RPMI8226 (cell line): Measurements from ENCODE around the gene SOST.
A peak's percentile ranks its signal among the peaks of the same experiment; 100 is the strongest.

Experiments used
- DNase-seq: peaks from one replicate; pipeline ENCODE4 v3.0.0-alpha.2; 2015

SOST gene

GRCh38 chr17:43774304-43775250, 16.0 kb upstream of the SOST start:
- DNase-seq: no peak

GRCh38 chr17:43772877-43773648, 14.5 kb upstream of the SOST start:
- no peak for DNase-seq

GRCh38 chr17:43771463-43771862, 12.9 kb upstream of the SOST start:
- DNase-seq: no peak

- no peak for DNase-seq
Measured at GRCh38 chr17:43770957-43771356, 12.4 kb upstream of the SOST start.

GRCh38 chr17:43769859-43770258, 11.3 kb upstream of the SOST start:
- DNase-seq: no peak

- DNase-seq: no peak
Measured at GRCh38 chr17:43769426-43769825, 10.8 kb upstream of the SOST start.

- no peak for DNase-seq
Measured at GRCh38 chr17:43768943-43769342, 10.4 kb upstream of the SOST start.

- DNase-seq: peak; percentile 89
Measured at GRCh38 chr17:43768382-43768781, 9.8 kb upstream of the SOST start.

- DNase-seq: no peak
Measured at GRCh38 chr17:43767713-43768059, 9.1 kb upstream of the SOST start.

GRCh38 chr17:43767053-43767712, 8.6 kb upstream of the SOST start:
- DNase-seq: no peak

GRCh38 chr17:43766413-43767052, 7.9 kb upstream of the SOST start:
- peak; percentile 55 for DNase-seq

- peak; percentile 90 for DNase-seq
Measured at GRCh38 chr17:43760254-43760852, 1.8 kb upstream of the SOST start.

- DNase-seq: peak; percentile 16
Measured at GRCh38 chr17:43759836-43760235, 1.2 kb upstream of the SOST start.

- DNase-seq: no peak
Measured at GRCh38 chr17:43758086-43758485, 505 bp downstream of the SOST start.

GRCh38 chr17:43757171-43757660, 1.4 kb downstream of the SOST start:
- no peak for DNase-seq

GRCh38 chr17:43756201-43756600, 2.4 kb downstream of the SOST start:
- DNase-seq: no peak

- DNase-seq: peak; percentile 56
Measured at GRCh38 chr17:43755389-43755875, 3.2 kb downstream of the SOST start.

- DNase-seq: no peak
Measured at GRCh38 chr17:43754947-43755346, 3.6 kb downstream of the SOST start.

- DNase-seq: no peak
Measured at GRCh38 chr17:43753493-43754129, 5.0 kb downstream of the SOST start.

- DNase-seq: no peak
Measured at GRCh38 chr17:43750153-43750552, 8.4 kb downstream of the SOST start.

GRCh38 chr17:43745541-43745940, 13.1 kb downstream of the SOST start:
- no peak for DNase-seq

GRCh38 chr17:43741636-43742035, 17.0 kb downstream of the SOST start:
- no peak for DNase-seq
